HG03575 (cell line): Measurements from ENCODE around the gene IL12RB1.
"Not testable (repeated sequence)": the region's sequence is repeated elsewhere in the genome, so short reads cannot be mapped to it uniquely, and the experiment has no call there.

Source experiments
- ATAC-seq: cut with Tn5 transposase; IDR thresholded peaks from one replicate; pipeline ENCODE4 v1.9.1; 2021; ENCODE audit not compliant: unreplicated experiment, insufficient number of reproducible peaks, low FRiP score; ENCODE audit errors: extremely low read depth

Gene IL12RB1

GRCh38 chr19:18093439-18094161, 6.9 kb upstream of the IL12RB1 start:
- no peak for ATAC-seq

DNA sequence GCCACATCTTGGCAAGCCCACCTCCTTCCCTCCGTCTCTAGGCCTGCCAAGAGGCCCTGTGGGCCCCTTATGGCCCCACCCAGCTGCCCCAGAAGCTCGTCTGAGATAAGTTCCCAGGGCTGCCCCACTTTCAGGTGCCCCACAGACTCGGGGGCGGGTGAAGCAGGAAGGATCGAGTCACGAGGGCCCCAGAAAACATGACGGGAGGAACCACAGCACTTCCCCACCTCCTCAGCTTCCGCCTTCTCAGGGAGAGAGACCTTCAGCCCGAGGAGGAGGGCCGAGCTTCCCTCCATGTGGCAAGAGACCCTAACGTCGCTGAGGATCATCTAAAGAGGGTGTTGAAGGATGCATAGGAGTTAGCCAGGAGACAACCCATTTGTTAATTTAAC, 4.5 kb upstream of the IL12RB1 start:
- ATAC-seq, result no peak

DNA sequence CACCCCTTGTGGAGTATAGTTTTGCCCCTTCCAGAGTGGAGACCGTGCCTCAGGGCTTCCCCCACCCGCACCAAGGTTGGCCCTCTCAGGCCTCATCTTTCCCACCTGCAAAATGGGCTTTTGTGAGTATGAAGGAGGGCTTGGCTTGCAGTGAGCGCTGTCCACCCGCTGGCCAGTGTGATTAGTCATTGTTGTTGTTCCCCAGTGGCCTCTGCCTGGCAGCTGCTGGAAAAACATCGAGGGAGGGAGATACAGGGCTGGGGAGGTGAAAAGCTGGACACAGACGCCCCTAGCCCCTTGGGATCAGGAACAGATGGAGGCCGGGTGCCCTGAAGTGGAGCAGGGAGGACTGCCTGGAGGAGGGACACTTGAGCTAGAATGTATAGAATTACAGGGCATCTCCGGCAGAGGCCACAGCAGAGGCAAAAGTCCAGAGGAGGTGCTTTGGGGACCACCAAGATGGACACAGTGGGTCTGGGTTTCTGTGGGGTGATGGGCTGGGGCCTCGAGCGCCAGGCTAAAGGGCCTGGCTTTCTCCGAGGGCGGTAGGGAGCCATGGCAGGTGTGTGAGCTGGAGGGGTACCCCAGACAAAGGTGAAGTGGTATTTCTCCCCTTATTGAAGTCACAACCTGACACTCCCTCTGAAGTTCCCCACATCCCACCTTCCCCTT, 3.9 kb upstream of the IL12RB1 start:
- ATAC-seq, result no peak

DNA sequence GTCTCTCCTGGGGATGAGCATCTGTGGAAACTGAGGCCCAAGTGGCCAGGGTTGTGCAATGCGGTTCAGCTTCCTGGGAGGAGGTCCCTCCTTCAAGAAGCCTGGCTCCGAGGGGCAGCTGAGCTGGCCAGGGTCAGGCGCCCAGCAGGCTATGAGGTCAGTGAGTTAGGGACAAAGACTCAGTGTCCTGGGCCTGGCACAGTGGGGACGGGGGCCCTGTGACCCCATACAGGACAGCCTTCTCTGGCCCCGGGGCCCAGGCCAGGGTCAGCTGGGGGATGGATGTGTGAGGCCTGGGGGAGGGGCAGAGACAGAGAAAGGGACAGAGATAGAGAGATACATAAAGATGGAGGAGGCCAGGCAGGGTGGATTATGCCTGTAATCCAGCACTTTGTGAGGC, 3.0 kb upstream of the IL12RB1 start:
- ATAC-seq, result no peak

- not testable (repeated sequence) for ATAC-seq
Observed at GRCh38 chr19:18089096-18089541, 2.4 kb upstream of the IL12RB1 start.

- ATAC-seq, result no peak
Observed at GRCh38 chr19:18085702-18086457, 854 bp downstream of the IL12RB1 start.

GRCh38 chr19:18083929-18084684, 2.6 kb downstream of the IL12RB1 start:
- no peak for ATAC-seq

DNA sequence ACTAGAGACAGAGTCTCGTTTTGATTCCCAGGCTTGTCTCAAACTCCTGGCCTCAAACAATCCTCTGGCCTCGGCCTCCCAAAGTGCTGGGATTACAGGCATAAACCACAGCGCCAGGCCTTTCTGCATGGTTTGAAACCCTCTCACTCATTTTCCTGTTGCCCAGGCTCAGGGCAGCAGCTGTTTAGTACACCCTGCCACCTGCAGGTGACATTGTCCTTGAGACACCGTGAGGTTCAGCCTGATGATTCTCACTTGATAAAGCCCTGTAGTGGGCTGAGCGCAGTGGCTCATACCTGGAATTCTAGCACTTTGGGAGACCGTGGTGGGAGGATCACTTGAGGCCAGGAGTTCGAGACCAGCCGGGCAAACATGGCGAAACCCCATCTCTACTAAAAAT, 12.5 kb downstream of the IL12RB1 start:
- no peak for ATAC-seq

GRCh38 chr19:18073197-18073596, 13.5 kb downstream of the IL12RB1 start:
- no peak for ATAC-seq

DNA sequence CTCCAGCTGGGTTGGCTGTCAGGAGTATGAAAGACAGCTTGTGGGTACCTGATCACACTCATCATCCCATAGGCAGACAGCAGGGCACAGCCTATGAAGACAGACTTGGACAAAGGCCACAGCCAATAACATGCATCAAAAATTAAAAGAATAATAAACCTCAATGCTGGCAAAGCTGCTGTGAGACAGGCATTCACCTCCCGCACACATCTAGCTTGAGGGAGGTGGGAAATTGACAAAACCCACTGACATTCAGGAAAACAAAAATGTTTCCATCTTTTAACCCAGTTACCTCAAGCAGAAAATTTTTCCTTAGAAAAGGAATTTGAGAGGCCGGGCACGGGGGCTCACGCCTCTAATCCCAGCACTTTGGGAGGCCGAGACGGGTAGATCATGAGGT, 14.4 kb downstream of the IL12RB1 start:
- no peak for ATAC-seq

DNA sequence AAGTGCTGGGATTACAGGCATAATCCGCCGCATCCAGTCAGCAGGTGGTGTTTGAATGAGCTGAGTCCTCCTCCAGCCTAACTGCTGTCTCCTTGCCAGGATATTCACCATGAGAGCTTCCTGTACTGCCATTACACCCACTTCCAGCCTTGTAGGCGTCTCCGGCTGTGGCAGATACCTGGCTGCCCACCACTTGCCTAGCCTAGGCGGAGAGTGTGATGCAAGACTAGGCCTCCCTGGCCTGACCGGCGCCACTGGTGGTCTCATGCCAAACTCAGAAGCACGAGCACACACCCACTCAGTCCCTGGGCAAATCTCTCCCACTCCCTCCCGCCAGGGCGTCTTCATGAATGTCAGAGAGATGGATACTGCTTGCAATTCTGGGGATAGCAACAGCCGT, 16.6 kb downstream of the IL12RB1 start:
- no peak for ATAC-seq

DNA sequence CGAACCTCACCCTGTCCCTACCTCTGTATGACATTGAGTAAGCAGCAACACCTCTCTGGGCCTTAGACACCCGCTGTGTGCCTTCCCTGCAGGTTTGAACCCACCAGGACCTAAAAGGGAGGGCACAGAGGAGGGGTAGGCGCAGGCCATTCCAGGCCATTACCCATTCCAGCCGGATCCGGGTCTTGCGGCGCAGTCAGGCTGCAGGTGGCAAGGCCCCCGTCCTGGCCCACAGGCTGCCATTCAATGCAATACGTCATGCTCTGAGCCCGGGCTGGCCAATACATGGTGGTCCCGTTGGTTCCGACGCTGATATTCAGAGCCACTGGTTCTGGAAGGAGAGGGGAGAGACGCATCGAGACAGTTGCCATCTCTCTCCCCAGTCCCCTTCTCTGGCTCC, 17.4 kb downstream of the IL12RB1 start:
- no peak for ATAC-seq

GRCh38 chr19:18068395-18068794, 18.3 kb downstream of the IL12RB1 start:
- ATAC-seq, result no peak

DNA sequence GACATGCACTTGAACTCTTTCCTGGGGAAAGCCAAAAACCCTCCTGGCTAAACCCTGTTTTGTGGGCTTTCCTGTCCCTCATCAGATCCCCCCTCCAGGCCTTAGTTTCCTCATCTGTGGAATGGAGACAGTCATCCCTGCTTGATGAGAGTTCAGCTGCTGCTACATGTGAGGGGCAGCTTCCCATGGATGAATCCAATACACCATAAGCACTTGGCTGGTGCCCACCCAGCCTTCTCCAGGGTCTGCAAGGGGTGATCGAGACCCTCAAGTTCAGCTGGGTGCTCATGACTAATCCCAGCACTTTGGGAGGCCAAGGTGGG, 21.6 kb downstream of the IL12RB1 start:
- ATAC-seq, result no peak

GRCh38 chr19:18063463-18063862, 23.3 kb downstream of the IL12RB1 start:
- ATAC-seq, result no peak

- no peak for ATAC-seq
Observed at GRCh38 chr19:18062028-18062427, 24.7 kb downstream of the IL12RB1 start.

GRCh38 chr19:18060472-18060871, 26.3 kb downstream of the IL12RB1 start:
- no peak for ATAC-seq

- no peak for ATAC-seq
Observed at GRCh38 chr19:18059902-18060301, 26.8 kb downstream of the IL12RB1 start.

DNA sequence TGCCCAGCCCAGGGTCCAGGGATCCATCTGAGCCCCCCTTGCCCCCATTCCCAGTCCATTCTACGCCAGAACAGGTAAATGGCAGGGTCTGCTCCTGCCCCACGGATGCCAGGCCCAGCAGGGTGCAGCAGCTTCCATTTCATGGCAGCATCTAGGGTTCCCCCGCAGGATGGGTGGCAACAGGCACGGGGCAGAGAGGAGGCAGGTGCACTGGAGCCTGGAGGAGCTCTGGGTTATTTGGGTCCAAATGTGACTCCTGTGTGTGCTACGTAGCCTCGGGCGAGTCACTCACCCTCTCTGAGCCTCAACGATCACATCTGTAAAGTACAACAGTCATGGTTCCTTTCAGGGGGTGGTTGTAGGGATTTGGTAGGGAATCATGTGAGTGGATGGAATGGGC, 27.4 kb downstream of the IL12RB1 start:
- no peak for ATAC-seq
